HG02610 (cell line): ENCODE measurements around the gene TMEM163.
"Not testable (repeated sequence)": the region's sequence is repeated elsewhere in the genome, so short reads cannot be mapped to it uniquely, and the experiment has no call there.

Experiments used
- ATAC-seq: cut with Tn5 transposase; IDR thresholded peaks from one replicate; pipeline ENCODE4 v1.9.1; 2021; ENCODE audit warnings: mild to moderate bottlenecking, moderate library complexity; ENCODE audit not compliant: unreplicated experiment

The TMEM163 gene

GRCh38 chr2:134499307-134499926 is 219.4 kb downstream of the TMEM163 start:
- ATAC-seq: no peak

DNA sequence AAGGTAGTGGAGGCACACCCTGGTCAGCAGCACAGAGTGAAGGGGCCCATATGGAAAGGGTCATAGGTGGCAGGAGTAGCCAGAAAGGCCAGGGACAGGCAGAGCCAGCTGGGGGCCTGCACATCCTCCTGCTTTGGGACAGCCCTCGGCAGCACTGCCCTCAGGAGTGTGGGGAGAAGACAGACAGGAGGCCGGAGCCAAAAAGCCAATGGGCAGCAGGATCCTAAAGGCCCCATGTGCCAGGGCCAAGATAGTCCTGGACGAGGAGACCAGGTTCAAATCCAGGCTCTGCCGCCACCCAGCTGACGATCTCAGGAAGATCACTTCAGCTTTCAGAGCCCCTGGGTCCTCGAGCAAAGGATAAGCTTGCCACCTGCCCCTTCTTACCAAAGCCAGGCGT is 220.1 kb downstream of the TMEM163 start:
- ATAC-seq: no peak

- no peak for ATAC-seq
Measured at GRCh38 chr2:134493797-134494196, 225.0 kb downstream of the TMEM163 start.

DNA sequence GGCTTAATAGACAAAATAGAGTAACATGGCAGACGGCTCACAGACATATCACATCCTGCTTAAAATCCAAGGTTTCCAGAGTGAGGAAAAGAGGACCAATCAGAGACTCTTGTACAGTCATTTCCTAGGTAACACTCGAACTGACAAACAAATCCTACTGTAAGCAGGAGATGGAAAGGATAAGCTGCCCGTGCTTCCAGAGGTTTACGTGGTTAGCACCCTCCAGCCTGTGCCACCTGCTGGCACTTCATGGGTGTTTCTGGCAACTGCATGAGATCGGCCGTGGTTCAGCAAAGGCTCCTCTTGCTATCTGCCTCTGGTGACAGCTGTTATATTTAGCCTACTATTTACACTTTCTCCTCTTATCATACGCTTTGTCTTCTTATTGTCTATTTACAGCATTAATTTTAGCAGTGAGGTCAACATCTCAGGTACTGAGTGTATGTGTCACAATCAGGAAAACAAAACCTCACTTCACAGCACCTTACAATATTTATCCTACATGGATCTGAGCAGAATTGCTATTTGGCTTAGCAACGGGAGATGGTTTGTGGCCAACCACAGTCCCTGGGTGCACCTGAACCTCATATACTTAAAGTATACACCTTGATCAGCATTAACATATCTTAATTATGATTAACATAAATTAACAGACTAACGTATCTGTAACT is 226.9 kb downstream of the TMEM163 start:
- no peak for ATAC-seq

DNA sequence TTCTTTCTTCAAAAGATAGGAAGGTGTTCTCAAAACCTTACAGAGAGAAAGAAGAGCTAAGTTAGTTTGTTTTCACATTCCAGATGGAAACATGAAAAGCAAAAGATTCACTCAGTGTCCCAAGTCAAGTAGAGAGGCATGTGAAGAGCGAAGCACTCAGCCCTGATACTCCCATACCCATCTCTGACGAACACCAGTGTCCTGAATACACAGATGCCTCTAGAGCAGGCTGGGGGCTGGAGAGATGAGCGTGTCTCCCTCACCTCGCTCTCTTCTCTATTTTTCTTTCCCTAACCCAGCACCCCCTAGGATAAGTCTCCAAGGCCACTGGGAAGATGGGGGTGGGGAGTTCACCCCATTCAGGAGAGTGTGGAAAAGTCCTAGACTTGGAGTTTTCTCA is 227.8 kb downstream of the TMEM163 start:
- no peak for ATAC-seq

DNA sequence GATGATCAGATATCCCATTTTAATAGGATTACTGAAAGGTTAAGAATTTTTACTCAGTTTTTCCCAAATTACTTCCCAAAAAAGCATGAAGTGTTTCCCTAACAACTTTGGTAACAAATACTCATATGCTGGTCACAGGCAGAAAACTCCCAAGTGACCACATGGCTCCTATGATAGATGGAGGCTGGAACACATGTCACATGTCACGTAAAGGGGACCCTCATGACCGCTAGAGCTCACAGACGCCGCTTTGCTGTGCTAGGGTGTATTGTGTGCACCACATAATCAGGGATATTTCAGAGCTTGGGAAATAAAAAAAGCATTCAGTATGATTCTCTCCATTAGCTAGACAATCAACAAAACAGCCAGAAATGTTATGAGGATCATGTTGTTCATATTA is 228.2 kb downstream of the TMEM163 start:
- no peak for ATAC-seq

DNA sequence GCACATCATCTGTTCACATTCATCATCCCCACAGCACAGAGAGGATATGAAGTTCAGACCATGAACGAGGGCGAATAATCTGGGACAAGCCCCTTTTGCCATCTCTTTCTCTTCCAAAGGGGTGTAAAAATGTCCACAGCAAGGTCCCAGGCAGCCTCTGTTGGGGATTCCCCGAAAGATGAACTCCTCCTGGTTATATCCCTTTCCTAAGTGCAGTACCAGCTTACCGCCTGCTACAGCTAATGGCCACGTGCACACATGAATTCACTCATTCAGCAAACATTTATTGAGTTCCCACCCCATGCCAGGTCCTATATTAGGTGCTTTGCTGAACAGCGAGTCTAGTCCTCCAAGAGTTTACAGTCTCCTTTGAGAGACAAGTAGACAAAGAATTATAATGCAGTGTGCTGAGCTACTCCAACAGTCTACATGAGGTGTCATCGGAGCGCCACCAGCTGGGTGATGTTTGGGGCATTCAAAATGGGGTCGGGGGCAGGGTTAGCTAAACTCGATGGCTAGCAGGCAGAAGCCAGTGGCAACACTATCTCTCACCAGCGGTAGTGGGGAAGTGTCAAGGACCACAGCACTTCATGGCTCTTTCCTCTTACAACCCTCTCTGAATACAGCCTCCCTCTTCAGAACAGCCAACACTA is 228.9 kb downstream of the TMEM163 start:
- no peak for ATAC-seq

DNA sequence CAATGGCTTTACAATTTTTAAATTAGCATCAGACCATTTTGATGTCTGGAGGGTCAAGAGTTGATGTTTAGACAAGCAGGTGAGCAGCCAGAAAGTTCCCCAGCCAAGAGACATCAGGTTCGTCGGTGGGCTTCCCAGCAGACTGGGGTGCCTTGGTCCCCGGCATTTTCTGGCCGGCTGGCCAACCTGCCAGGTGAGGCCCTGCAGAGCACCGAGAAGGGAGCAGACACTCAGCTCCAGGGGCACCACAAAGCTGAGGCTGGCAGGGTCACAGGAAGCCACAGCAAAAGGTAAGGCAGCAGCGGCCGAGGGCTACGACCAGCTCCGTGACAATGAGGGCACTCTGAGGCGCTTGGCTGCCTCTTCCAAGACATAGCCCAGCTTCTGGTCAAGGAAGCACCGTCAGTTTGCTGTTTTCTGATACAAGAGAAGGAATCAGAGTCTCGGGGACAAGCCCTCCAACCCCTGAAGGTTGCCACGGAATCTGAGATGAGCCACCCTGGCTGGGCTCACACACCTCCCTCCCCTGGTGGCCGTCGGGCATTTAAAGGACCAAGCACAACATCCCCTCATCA is 235.9 kb downstream of the TMEM163 start:
- ATAC-seq: no peak

DNA sequence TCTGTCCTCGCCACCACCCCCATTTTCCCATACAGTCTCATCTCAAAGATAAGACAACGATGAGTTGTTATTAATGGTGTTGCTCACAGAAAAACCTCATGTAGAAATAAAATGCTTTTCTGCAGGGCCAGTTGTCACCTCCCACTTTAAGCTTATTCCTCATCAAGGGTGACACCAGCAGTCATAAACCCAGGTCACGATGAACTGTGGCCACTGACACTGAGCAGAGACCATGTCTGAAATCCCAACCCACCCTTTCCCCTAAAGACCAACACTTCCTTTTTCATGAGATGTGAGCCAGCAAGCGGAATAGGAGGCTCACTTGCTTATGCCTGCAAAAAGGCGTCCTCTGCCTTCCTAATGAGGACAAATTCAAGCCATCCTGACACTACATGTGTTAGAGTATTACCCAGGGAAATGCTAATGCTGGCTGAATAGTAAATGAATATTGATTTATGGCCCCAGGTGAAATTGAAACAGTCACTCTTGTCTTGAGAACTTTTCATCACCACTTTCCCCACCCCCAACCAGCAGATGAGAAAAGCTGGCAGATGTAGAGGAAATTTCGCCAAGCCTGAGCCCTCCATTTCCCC is 236.6 kb downstream of the TMEM163 start:
- ATAC-seq: no peak

DNA sequence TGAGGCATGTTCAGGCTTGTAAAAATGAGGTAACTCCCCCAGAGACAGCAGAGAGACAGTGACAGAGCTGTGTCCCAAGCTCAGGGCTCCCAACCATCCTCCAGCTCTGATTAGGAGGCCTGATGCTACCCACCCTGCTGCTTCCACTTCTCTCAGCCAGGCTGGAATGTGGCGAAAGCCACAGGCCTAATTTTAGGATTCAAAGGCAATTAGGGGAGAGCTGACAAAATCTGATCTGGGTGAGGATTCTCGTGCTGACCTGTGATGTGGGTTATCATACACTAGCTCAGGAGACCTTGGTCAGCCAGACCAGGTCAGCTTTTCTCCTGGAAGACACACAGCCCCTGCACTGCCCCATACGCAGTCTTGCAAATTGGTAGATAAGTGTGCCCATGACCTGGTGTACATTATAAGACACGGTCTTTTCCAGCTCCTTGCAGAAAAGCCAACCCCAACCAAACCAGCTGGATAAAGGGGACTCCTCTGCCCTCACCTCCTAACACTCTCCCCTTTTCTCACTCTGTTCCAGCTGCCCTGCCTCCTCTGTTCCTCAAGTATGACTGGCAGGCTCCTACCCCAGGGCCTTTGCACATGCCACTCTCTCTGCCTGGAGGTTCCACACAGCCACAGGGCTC is 239.0 kb downstream of the TMEM163 start:
- ATAC-seq: no peak

DNA sequence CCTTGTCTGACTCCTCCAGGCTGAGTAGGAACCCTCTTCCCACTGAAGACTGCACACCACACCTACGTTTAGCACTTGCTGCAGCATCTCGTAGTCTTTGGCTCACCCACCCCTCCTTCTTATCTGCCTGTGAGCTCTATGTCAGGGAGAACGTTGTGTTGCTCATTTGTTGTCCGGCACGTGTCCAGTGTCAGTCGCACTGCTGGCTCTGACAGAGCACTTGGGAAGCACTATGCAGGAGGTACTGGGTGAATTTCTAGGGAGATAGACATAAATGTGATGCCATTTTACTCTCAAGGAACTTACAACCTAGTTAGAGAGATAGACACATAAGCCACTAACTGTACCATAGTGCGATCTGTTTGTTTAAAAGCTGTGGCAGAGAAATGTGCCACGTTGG is 241.8 kb downstream of the TMEM163 start:
- not testable (repeated sequence) for ATAC-seq

GRCh38 chr2:134470561-134471168 is 248.1 kb downstream of the TMEM163 start:
- no peak for ATAC-seq

DNA sequence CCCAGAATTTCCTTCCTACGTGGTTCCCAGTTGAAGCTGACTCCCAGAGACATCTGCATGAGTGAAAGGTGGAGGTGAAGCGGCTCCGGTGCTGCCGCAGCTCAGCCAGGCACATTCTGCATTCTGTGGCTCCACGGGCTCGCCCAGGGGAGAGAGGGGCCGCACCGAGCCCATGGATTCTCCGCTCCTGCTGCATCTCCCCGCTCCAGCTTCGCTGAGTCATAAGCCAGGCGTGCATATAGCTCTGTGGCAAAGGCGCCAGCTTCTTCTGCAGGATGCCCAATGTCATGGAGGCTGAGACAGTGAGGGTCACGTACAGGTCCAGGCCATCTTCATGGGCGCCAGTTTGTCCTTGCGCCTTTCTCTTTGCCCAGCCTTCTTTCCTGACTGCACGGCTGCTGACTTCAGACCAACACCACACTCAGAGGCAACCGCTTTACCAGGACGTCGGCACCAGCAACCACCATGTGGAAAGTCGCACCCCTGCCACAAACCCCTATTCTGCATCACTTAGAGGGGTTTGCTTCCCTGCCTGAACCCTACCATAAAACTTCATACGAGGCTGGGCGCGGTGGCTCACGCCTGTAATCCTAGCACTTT is 249.2 kb downstream of the TMEM163 start:
- no peak for ATAC-seq

GRCh38 chr2:134468776-134469175 is 250.0 kb downstream of the TMEM163 start:
- no peak for ATAC-seq

- ATAC-seq: no peak
Measured at GRCh38 chr2:134468164-134468563, 250.6 kb downstream of the TMEM163 start.

DNA sequence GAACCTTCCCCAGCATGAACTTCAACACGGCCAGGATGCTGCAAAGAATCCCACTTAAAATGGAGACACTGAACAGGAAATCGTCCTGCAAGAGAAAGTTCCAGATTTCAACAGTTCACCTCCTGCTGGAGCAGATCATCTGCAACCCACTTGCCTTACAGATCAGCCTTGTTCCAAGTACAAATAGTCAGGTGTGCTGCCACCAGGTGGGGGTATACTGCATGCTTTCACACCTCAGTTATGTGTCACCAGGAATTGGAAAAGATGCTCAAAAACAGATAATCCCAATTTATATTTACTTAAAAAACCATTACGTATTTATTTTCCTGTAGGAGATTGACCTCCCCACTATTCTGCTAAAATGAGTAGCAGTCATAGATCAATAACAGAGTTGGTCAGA is 252.7 kb downstream of the TMEM163 start:
- ATAC-seq: no peak

DNA sequence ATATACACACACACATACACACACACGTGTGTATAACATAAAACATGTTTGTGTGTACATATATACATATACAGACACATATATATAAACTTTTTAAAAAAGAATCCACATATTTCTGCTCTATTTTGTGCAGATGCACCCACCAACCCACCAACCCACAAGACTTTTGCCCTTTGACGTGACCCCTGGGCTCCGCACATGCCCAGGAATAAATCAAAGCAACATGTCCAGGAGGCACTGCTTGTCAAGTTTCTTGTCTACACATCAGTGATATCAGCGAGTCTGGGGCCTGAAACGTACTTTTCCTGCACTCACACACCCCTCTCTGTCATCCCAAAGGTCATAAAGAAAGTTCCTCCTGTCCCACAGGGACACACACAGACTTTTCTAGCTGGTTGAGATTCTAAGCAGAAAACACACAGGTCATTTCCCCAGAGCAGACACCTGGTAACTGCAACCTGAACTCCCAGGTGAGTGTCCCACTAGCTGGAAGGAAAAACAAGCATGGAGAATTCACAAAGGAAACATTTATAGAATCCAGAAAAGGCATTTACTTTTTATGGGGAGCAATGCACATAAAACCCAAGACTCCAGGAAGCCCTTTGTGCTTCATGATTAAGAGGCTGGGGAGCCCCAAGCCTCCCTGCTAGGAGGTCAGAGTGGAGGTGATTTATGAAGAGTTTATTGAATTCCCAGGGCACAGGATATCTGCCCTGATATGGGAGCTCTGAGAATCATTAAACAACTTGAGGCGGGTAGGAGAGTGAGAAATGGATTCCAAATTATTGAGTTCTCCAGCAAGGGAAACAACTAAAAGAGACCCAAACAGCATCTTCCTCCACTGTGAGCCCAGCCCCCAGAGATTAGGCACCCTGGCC is 253.3 kb downstream of the TMEM163 start:
- no peak for ATAC-seq

DNA sequence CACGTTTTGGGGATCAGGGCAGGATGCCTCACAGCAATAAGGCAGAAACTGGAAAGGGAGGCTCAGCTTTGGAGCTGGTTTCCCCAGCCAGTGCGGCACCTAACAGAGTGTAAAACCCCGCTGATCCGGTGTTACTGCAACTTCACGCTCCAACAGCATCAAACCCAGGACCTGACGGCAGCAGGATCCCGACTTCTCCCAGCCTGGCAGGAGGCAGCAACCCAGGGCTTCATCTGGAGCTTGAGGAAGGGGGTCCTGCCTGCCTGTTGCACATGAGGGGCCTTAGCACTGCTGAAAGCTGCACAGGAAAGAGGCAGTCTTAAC is 255.1 kb downstream of the TMEM163 start:
- ATAC-seq: no peak
